K562 treated with DMSO at 1 percent for 24 hours (cell line): ENCODE results near the gene SH3TC2. TPM values are rescaled to one million over a fixed set of nuclear protein-coding genes. Genes with fewer than 3 reads are reported as not detected.

Source experiments
- total RNA-seq: library from RNA; unstranded; fragments of 300-600 nt; gene quantifications from 2 replicates; pipeline ENCODE4 v1.2.3, GENCODE V29; 2022; ENCODE audit warnings: low read depth; ENCODE audit not compliant: insufficient read depth

The SH3TC2 gene
- 0.72 and 1.7 TPM in 2 replicates for total RNA-seq

GRCh38 chr5:149063017-149063687 is at the start of gene SH3TC2:
Gene SH3TC2, minus strand, starts transcription at chr5:149063062. Its CDS starts 40 bp downstream, at chr5:149063022.

Other genes starting within 250 kb of the SH3TC2 start
- gene ADRB2, start 236.5 kb downstream of the SH3TC2 start, total RNA-seq: 0.19 TPM in 1 of 2 replicates, not detected in the other
- gene ABLIM3, start 78.4 kb upstream of the SH3TC2 start, total RNA-seq: 0.63 and 0.68 TPM in 2 replicates
- gene AFAP1L1, start 208.8 kb upstream of the SH3TC2 start, total RNA-seq: not detected in 2 replicates